CD4-positive, alpha-beta T cell treated with Interleukin-6 for 4 hours (primary cell): ENCODE measurements around the gene HECTD4.

Experiments
- DNase-seq: peaks from one replicate; pipeline ENCODE4 v3.0.0-alpha.2; 2020; ENCODE audit warnings: mixed read lengths

HECTD4 gene

DNA sequence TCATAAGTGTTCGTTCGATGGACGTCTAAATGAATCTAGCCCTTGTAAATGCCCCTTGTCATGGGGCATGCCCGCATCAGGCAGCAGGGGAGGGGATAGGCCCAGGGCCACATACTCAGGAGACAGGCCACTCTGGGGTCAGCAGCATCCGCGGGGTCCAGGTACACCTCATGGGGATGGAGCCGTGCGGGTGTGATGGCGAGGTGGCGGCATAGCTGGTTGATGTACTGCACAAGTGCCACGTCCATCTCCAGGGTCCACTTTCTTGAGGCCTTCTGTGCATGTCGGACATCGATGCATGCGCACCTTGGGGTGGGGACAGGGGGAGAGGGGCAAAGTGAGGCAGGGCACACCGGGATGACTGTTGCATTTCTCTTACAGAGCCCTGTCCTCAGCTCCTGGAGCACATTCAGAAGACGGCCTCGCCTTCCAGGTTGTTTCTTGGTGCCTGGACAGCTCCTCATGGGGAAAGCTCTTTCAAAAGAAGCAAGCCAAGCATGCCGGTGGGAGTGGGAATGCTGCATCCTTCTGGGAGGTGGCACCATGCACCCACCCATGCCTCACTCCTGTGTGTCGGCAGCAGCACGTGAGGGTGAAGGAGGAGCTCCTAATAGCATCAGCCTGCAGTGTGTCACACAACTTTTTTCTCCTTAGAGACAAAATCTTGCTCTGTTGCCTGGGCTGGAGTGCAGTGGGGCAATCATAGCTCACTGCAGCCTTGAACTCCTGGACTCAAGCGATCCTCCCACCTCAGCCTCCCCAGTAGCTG lies 209.5 kb downstream of the HECTD4 start:
- no peak for DNase-seq

DNA sequence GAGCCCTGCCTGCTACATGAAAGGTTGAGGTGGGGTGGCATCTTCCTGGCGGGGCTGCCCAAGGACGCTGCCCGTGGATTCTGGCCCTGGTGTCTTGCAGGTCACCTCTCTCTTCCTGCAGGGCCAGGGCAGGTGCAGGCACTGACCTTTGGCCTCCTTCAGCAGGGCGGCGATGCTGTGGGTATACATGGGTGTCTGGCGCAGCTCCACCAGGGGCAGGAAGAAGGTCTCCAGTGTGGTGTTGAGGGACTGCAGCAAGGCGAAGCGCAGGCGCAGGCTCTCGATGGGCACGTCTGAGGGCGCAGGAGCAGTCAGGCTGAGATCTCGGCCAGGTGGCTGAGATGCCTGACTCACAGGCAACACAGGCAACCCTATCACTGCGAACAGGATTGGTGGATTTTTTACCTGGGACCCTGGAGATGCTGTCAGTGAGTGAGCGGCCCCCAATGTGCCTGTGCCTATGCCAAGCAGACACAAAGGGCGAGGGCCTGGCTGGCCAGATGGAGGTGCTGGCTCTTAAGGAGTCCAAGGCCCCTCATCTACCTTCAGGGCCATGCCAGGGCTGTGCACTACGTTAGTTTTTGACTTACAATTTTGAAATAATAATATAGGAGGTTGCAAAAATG lies 211.1 kb downstream of the HECTD4 start:
- no peak for DNase-seq

DNA sequence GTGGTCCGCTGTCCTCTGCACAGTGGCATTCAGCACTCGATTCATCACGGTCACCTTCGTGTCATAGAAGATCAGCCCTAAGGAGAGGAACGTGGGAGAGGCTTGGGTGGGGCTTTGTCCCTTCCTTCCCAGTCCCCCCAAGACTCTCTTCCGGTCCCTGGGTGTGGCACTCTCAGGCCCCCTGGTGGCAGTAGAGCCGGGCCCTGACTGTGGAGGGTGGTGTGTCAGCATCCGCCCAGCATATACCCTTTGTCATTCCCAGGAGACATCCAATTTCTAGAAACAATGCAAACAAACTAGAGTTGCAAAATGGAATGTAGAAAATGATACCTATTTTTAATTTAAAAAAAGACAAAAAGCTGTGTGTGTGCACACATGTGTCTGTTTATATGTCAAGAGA lies 211.9 kb downstream of the HECTD4 start:
- DNase-seq, result peak; percentile 40

DNA sequence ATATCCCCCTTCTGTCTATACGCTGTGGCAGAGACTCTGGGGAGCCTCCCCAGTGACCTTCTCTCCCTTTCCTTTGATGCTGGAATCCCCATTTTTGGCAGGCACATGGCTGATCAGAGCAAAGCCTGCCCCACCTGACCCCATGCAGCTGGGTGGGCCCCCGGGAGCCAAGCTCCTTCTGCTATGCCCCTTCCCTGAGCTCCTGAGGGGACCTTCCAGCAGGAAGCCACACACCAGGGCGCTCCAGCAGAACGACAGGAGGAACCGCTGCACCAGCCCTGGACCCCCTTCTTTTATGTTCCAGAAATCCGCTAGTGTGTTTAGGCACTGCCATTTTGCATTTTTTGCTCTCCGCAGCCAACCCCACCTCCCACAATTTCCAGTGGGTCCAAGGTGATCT lies 212.3 kb downstream of the HECTD4 start:
- no peak for DNase-seq

DNA sequence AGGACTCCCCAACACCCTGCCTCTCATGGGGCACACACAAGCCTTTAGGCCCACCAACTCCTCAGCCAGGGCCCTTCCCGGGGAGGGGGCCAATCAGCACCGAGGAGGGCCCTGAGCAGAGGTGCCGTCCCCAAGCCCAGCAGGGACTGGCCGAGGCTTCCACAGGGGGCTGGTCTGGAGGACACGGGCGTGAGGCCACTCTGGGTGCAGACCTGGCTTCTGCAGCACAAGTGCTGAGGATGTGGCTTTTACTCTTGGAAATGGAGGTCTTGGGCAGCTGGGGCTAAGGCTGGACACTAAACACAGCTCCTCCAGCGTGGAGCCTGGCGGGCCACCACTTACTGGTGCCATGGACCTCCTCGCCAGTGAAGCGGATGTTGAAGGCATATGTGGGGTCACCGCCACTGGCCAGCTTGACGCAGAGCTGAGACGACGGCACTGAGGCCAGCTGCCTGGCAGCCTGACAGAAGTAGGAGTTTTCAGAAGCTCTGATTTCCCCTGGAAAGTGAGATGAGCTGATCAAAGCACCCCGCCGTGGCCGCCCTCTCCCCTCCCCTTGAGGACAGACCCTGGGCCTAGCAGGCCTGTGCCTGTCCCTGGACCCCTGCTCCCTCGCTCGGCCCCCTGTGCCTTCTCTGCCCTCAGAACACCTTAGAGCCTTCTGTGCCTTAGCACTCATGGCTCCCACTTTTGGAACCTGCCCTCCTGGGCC lies 212.9 kb downstream of the HECTD4 start:
- no peak for DNase-seq

DNA sequence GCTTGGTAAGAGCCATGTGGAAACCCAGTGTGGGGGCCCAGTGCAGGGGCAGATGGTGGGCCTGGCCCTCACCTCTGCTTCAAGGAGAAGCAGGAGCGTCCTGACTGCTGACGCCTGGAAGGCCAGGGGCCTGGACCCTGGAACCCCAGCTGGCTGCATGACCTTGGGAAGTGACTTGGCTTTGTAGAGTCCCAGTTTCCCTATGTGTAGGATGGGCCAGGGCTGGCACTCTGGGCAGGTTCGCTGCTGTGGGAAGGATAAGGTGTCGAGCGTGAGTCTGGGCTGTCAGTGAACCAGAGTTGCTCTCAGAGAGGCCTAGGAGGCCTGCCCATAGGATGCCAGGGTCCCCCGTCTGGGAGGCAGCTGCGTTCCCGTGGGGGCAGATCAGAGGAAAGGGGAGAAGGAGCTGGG lies 213.7 kb downstream of the HECTD4 start:
- no peak for DNase-seq

- DNase-seq, result no peak
Observed at GRCh38 chr12:112167718-112168525, 214.3 kb downstream of the HECTD4 start.

- no peak for DNase-seq
Observed at GRCh38 chr12:112167031-112167461, 215.2 kb downstream of the HECTD4 start.

DNA sequence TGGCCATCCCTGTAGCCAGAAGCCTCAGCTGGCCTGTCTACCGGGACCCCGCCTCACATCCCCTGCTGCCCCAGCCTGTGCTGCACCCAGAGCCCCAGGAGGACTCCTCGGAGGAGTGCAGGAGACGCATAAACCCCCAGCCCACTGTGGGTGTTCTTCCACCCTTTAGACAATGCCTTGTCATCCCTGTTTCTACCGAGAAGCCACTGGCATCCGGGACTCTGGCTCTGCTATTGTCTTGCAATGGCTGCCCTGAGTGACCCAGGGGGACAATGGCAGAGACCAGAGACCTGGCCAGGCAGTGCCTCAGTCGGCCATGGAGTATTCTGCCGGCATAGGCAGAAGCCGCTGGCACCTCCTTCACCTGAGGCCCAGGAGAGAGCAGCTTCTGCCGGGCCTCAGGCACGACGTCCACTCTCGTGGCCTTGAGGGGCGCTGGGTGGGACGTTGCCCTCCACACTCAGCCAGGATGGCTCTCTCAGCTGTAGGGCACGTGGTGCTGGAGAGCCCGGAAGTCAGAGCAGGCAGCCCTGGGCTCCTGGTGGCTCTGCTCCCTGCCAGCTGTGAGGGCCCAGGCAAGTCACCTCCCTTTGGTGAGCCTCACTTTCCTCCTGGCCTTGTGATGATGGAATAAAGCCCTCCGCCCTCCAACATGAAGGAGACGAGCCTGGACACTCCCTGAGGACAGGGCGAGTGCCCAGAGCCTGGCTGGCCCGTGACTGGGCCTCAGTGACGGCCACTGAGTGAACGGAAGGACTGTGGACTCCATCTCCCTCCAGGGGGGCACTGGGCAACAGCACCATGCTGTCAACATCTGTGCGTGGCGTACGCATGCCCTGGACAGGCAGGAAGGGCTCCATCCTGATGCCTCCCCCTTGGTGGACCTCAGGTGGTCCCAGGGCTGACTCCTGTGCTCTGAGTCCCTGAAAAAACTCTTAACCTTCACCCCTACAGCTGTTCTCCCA lies 215.9 kb downstream of the HECTD4 start:
- DNase-seq, result no peak

DNA sequence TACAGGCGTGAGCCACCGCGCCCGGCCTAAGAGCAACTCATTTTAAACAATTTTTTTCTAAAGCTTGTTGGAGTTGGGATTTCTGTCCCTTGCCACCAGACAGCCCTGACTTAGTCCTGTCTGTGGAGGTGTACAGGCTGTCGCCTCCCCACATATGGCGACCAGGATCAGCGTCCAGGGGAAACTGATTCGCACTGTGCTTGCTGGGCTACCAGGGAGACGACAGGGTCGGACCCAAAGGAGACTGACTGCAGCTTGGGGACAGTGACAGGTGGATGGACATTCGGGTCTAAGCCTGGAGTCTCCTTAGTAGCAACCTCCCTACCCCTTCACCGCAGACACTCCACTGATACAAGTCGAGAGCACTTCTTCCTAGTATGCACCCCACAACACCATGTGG lies 216.6 kb downstream of the HECTD4 start:
- no peak for DNase-seq

DNA sequence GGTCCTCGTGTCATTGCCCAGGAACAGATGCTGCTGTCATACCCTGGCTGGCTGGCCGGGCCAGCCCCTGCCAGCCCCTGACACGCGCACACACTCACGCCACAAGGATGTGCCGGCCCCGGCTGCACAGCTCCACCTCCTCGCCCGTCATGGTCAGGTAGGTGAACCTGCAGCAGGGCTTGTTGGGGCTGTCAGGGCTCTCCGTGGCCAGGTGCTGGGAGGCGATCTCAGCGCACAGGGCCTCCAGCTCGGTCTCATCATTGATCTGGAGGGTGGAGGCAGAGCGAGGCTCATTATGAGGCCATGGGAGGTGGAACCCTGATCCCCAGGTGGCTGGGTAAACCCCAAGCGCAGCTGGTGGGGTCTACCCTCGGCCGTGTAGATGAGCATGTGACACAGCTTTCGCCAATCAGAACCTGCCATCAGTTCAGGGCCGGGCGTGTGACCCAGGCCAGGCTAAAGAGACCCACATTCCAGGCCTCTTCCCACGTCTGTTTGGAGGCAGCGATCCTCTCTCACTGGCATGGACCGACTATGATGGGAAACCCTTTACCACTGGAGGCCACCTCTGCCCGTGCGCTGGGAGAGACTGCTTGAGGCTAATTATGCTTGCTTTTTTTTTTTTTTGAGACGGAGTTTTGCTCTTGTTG lies 218.1 kb downstream of the HECTD4 start:
- DNase-seq, result no peak

DNA sequence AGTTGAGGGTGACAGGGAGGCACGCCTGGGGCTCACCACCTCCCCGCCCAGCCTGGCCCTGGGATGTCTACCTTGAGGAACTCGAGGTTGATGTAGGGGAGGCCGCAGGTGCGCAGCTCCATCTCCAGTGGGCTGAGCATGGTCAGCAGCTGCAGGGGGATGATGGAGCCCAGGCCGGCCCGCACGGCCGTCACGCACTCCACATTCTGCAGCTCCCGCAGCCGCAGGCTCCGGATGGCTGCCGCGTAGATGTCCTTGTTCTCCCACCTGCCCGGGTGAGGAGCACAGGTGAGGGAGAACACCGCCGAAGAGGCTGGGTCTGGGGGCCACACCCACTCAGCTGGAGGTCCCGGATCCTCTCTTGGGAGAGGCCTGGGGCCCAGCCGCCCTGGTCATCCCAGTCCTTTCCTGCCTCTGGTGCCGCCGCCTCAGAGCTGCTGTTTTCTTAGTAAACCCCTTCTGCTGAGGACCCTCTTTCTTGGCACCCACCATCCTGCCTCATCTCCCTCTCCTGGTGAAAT lies 218.7 kb downstream of the HECTD4 start:
- no peak for DNase-seq

GRCh38 chr12:112163056-112163455 lies 219.2 kb downstream of the HECTD4 start:
- no peak for DNase-seq

DNA sequence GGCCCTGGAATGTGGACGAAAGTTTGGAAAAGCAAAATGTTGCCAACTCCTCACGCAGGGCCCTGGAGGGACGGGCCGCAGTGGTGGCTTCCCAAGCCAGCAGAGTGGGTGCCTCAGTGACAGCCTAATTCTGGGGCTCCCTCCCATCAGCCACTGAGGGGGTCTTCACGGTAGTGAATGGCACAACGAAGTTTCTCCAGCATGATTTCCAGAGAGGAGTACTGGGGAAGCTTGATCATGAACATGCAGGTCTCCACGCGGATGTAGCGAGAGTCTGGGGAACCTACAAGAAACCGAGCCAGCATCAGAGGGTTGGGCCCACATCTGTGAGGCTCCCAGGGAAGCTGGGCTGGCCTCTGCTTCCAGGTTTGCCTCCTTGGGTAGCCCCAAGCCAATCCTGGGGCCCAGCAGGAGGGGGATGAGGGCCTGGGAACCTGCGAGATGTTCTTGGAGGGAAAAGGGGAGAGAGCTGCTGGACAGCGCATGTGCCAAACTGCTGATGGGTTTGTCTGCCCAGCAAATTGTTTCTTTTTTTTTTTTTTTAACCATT lies 219.9 kb downstream of the HECTD4 start:
- DNase-seq, result no peak

GRCh38 chr12:112161711-112162110 lies 220.5 kb downstream of the HECTD4 start:
- DNase-seq, result no peak

- no peak for DNase-seq
Observed at GRCh38 chr12:112160611-112161010, 221.6 kb downstream of the HECTD4 start.

DNA sequence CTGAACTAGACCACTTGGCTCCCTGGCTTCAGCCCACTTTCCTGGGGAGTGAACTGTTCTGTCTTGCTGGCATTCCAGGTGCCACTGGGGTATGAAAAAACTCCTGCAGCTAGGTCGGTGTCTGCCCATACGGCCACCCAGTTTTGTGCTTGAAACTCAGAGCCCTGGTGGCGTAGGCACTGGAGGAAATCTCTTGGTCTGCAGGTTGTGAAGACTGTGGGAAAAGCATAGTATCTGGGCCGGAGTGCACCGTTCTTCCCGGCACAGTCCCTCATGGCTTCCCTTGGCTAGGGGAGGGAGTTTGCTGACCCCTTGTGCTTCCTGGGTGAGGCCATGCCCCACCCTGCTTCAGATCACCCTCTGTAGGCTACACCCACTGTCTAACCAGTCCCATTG lies 223.1 kb downstream of the HECTD4 start:
- DNase-seq, result no peak

DNA sequence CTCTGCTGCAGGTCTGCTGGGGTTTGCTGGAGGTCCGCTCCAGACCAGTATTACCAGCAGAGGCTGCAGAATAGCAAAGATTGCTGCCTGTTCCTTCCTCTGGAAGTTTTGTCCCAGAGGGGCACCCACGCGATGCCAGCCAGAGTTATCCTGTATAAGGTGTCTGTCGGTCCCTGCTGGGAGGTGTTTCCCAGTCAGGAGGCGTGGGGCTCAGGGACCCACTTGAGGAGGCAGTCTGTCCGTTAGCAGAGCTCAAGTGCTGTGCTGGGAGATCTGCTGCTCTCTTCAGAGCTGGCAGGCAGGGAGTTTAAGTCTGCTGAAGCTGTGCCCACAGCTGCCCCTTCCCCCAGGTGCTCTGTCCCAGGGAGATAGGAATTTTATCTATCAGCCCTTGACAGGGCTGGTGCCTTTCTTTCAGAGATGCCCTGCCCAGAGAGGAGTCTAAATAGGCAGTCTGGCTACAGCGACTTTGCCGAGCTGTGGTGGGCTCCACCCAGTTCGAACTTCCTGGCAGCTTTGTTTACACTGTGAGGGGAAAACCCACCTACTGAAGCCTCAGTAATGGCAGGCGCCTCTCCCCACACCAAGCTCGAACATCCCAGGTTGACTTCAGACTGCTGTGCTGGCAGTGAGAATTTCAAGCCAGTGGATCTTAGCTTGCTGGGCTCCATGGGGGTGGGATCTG lies 223.6 kb downstream of the HECTD4 start:
- DNase-seq, result peak; percentile 45

- DNase-seq, result no peak
Observed at GRCh38 chr12:112153893-112154219, 228.4 kb downstream of the HECTD4 start.

DNA sequence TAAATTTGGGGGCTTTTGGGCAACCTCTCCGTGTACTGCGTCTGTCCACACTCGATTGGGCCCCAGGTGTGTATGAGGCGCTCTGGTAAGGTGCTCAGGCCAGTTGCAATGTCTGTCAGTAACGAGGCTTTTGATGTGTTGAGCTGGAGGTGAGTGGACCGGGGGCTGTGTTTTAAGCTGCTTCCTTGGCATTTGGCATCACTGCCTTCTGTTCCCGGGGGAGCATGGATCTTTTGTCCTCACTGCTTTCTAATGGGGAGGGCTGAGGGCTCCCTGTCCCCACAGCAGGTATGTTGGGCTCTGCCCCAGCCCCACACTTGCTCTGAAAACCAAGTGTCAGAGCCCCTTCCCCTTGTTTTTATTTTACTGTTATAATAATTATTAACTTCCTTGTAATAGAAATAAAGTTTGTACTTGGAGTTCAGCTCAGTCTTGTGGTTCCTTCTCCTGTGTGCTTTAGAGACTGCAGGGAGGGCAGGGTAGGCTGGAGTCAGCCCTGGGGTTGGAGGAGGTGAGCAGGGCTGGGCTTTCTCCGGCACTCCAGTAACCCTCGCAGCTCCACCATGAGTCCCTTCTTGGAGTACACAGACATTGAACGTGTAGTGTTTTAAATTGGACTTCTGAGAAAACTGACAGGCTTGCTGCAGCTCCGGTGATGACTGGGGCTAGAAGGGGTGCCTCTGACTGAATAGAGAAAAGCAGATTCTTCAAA lies 228.9 kb downstream of the HECTD4 start:
- no peak for DNase-seq
